ENCODE results near the gene CNTNAP2. TPM values are rescaled to one million over a fixed set of nuclear protein-coding genes. Genes with fewer than 3 reads are reported as not detected.

Gene CNTNAP2
- total and polyA plus RNA-seq, 2 donors (not counting 1 experiment from before 2014, with no cell fraction given) = not detected

DNA sequence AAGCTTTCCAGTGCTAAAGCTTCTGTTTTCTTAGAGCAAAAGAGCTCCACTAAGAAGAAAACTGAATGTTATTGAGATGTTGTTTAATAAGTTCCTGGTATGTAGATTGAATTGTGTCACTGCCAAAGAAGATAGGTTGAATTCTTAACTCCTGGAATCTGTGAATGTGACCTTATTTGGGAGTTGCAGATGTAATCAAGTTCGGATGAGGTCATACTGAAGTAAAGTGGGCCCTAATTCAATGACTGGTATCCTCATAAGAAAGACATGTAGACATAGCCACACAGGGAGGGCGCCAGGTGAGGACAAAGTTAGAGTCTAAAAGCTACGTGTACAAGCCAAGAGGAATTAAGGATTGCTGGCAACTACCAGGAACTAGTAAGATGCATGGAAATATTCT is 1741.8 kb downstream of the CNTNAP2 start:
- no peak for TF ChIP-seq EZH2 (IDR thresholded peaks at IDR 0.05; ENCODE audit: low read length, missing control alignments)
- TF ChIP-seq, protein P1, sequence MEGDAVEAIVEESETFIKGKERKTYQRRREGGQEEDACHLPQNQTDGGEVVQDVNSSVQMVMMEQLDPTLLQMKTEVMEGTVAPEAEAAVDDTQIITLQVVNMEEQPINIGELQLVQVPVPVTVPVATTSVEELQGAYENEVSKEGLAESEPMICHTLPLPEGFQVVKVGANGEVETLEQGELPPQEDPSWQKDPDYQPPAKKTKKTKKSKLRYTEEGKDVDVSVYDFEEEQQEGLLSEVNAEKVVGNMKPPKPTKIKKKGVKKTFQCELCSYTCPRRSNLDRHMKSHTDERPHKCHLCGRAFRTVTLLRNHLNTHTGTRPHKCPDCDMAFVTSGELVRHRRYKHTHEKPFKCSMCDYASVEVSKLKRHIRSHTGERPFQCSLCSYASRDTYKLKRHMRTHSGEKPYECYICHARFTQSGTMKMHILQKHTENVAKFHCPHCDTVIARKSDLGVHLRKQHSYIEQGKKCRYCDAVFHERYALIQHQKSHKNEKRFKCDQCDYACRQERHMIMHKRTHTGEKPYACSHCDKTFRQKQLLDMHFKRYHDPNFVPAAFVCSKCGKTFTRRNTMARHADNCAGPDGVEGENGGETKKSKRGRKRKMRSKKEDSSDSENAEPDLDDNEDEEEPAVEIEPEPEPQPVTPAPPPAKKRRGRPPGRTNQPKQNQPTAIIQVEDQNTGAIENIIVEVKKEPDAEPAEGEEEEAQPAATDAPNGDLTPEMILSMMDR (conservative IDR thresholded peaks at IDR 0.05 in 1 of 2, IDR thresholded peaks at IDR 0.05 in 1 of 2; ENCODE audit: low read depth in 1 of 2, low read length in 2 of 2) = no peak
- no peak overlapping the region for H2AFZ ChIP-seq (ENCODE audit: low read length)
- no peak for DNase-seq (ENCODE audit: low read depth in 2 of 2)
- no peaks in the 10 kb centered on the region for H3K4me1 ChIP-seq (ENCODE audit: control insufficient read depth, extremely low read depth, insufficient read depth, low read length)
- H3K9me3 ChIP-seq (ENCODE audit: control insufficient read depth, insufficient read depth, low read depth, low read length) = no peaks in the 10 kb centered on the region
- no peaks in the 10 kb centered on the region for H3K79me2 ChIP-seq (ENCODE audit: control insufficient read depth, insufficient read depth, low read length)
- no peaks in the 10 kb centered on the region for H4K20me1 ChIP-seq (ENCODE audit: control insufficient read depth, extremely low read depth, insufficient read depth, low read length)
- no peaks in the 10 kb centered on the region for H3K27me3 ChIP-seq (ENCODE audit: control insufficient read depth, insufficient read depth, low read length)
- H3K4me2 ChIP-seq (ENCODE audit: extremely low read depth, insufficient read depth, low read length) = no peak overlapping the region
- H3K27ac ChIP-seq (ENCODE audit: insufficient read depth, low read length) = no peak overlapping the region
- no peak overlapping the region for H3K9ac ChIP-seq (ENCODE audit: insufficient read depth, low read length)
- H3K4me3 ChIP-seq (replicated peaks in 1 of 4; ENCODE audit: control extremely low read depth in 1 of 4, insufficient read depth in 1 of 4, low read depth in 3 of 4, low read length in 4 of 4) = no peak overlapping the region
- H3K36me3 ChIP-seq (ENCODE audit: control insufficient read depth, insufficient read depth, low read length) = no peaks in the 10 kb centered on the region

DNA sequence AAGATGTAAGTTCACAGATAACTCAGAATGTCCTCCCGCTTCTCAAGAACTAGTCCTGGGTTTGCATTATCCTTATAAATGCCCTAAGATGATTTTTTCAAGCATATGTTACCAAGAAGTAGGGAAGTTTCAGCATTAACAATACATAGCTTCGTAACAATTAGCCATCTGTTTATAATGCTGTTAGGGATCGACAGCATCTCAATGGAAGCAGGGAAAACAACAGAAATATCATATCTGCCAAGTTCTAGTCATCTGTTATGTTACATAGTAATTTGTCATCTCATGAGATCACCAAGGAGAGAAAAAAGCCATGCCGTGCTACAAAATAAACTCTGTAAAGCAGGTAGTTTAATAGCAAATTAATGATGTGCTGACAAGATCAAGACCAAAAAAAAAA is 1742.4 kb downstream of the CNTNAP2 start:
- Histone ChIP-seq H3K27me3 (ENCODE audit: control insufficient read depth, insufficient read depth, low read length) (no peaks in the 10 kb centered on the region), H3K9me3 (ENCODE audit: control insufficient read depth, insufficient read depth, low read depth, low read length) (no peaks in the 10 kb centered on the region), H3K27ac (ENCODE audit: insufficient read depth, low read length) (no peak overlapping the region), H3K4me3 (replicated peaks in 1 of 4; ENCODE audit: control extremely low read depth in 1 of 4, insufficient read depth in 1 of 4, low read depth in 3 of 4, low read length in 4 of 4) (no peak overlapping the region), H2AFZ (ENCODE audit: low read length) (no peak overlapping the region), H3K79me2 (ENCODE audit: control insufficient read depth, insufficient read depth, low read length) (no peaks in the 10 kb centered on the region), H3K4me1 (ENCODE audit: control insufficient read depth, extremely low read depth, insufficient read depth, low read length) (no peaks in the 10 kb centered on the region), H3K9ac (ENCODE audit: insufficient read depth, low read length) (no peak overlapping the region), H3K4me2 (ENCODE audit: extremely low read depth, insufficient read depth, low read length) (no peak overlapping the region), H3K36me3 (ENCODE audit: control insufficient read depth, insufficient read depth, low read length) (no peaks in the 10 kb centered on the region), H4K20me1 (ENCODE audit: control insufficient read depth, extremely low read depth, insufficient read depth, low read length) (no peaks in the 10 kb centered on the region)
- no peak for DNase-seq (ENCODE audit: low read depth in 2 of 2)
- TF ChIP-seq, protein P1 (conservative IDR thresholded peaks at IDR 0.05 in 1 of 2, IDR thresholded peaks at IDR 0.05 in 1 of 2; ENCODE audit: low read depth in 1 of 2, low read length in 2 of 2) = no peak
- no peak for TF ChIP-seq EZH2 (IDR thresholded peaks at IDR 0.05; ENCODE audit: low read length, missing control alignments)

DNA sequence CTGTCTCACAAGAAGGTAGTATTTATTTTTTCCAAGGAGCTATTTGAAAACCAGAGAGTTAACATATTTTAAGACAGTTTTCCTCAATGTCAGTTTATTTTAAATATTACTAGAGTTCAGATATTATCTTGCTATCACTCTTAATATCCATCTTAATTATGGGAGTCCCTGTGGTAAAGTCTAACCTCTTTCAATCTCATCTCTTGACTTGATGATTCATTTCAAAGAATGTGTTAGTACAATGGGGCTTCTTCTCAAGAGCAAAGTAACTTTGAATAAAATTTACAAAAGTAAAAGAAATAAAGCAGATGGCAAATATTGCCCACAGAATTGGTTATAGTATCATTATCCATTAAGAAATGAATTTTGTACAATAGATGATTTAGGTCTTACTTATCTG is 1742.9 kb downstream of the CNTNAP2 start:
- no peak overlapping the region for H3K9ac ChIP-seq (ENCODE audit: insufficient read depth, low read length)
- DNase-seq (ENCODE audit: low read depth in 2 of 2) = no peak
- H4K20me1 ChIP-seq (ENCODE audit: control insufficient read depth, extremely low read depth, insufficient read depth, low read length) = no peaks in the 10 kb centered on the region
- no peak overlapping the region for H2AFZ ChIP-seq (ENCODE audit: low read length)
- no peaks in the 10 kb centered on the region for H3K27me3 ChIP-seq (ENCODE audit: control insufficient read depth, insufficient read depth, low read length)
- H3K4me2 ChIP-seq (ENCODE audit: extremely low read depth, insufficient read depth, low read length) = no peak overlapping the region
- no peak overlapping the region for H3K27ac ChIP-seq (ENCODE audit: insufficient read depth, low read length)
- no peak overlapping the region for H3K4me3 ChIP-seq (replicated peaks in 1 of 4; ENCODE audit: control extremely low read depth in 1 of 4, insufficient read depth in 1 of 4, low read depth in 3 of 4, low read length in 4 of 4)
- H3K4me1 ChIP-seq (ENCODE audit: control insufficient read depth, extremely low read depth, insufficient read depth, low read length) = no peaks in the 10 kb centered on the region
- no peaks in the 10 kb centered on the region for H3K36me3 ChIP-seq (ENCODE audit: control insufficient read depth, insufficient read depth, low read length)
- TF ChIP-seq EZH2 (IDR thresholded peaks at IDR 0.05; ENCODE audit: low read length, missing control alignments) = no peak
- TF ChIP-seq, protein P1 (conservative IDR thresholded peaks at IDR 0.05 in 1 of 2, IDR thresholded peaks at IDR 0.05 in 1 of 2; ENCODE audit: low read depth in 1 of 2, low read length in 2 of 2) = no peak
- no peaks in the 10 kb centered on the region for H3K9me3 ChIP-seq (ENCODE audit: control insufficient read depth, insufficient read depth, low read depth, low read length)
- H3K79me2 ChIP-seq (ENCODE audit: control insufficient read depth, insufficient read depth, low read length) = no peaks in the 10 kb centered on the region

Measured in fibroblast of lung (primary cell).